Gastroesophageal sphincter (tissue), 3 donors: ENCODE measurements around the gene TXNRD3.

Source experiments
- CTCF ChIP-seq, 4 experiments: fragments of 200-600 bp in 2 of 4; fragments of 450-650 bp in 2 of 4; sonication (generic) in 1 of 4; IDR thresholded peaks; one replicate each; pipeline ENCODE4 v1.5.1; 2017 to 2019; ENCODE audit warnings: antibody characterized with exemption in 4 of 4, mild to moderate bottlenecking in 2 of 4, moderate library complexity in 2 of 4
- EP300 ChIP-seq: sonication (generic); formaldehyde crosslinking; IDR thresholded peaks from one replicate; pipeline ENCODE4 v1.6.1; 2017; ENCODE audit warnings: antibody characterized with exemption, mild to moderate bottlenecking

- TF ChIP-seq EP300 = no peak
- no peak for TF ChIP-seq CTCF (IDR thresholded peaks at IDR 0.05)
Measured at GRCh38 chr3:126607214-126607908, 47.6 kb downstream of the TXNRD3 start.
